ENCODE results near the gene COQ3.
A peak's percentile ranks its signal among the peaks of the same experiment; 100 is the strongest.

Gene COQ3

GRCh38 chr6:99333068-99333467, 60.9 kb downstream of the COQ3 start:
- H3K14ac ChIP-seq (ENCODE audit: low read length): no peak overlapping the region
- no CpG with 5 or more reads among the region's 6 CpGs for WGBS (ENCODE audit: extremely low coverage, insufficient coverage, insufficient read length)
- H3K23ac ChIP-seq (ENCODE audit: low read length): no peak overlapping the region
- H2BK12ac ChIP-seq (ENCODE audit: low read length): no peak overlapping the region
- H3K4me2 ChIP-seq (ENCODE audit: low read length): no peak overlapping the region
- H4K8ac ChIP-seq (ENCODE audit: low read depth, low read length): no peak overlapping the region
- no peak overlapping the region for H3K4ac ChIP-seq (ENCODE audit: low read depth, low read length)
- no peaks in the 10 kb centered on the region for H3K36me3 ChIP-seq (ENCODE audit: control insufficient read depth in 1 of 2, insufficient read depth in 2 of 2, low read length in 2 of 2)
- no peak overlapping the region for H4K12ac ChIP-seq (ENCODE audit: low read depth, low read length)
- H3K27ac ChIP-seq (ENCODE audit: low read depth, low read length): no peak overlapping the region
- no peak overlapping the region for H2BK5ac ChIP-seq (ENCODE audit: low read depth, low read length, poor library complexity)
- no peak overlapping the region for H2BK120ac ChIP-seq (ENCODE audit: insufficient read depth, low read length, poor library complexity)
- no peaks in the 10 kb centered on the region for H3K9me3 ChIP-seq (ENCODE audit: insufficient read depth, low read depth, low read length)
- H3K27me3 ChIP-seq (ENCODE audit: insufficient read depth, low read length): no peaks in the 10 kb centered on the region
- no peaks in the 10 kb centered on the region for H3K79me1 ChIP-seq (ENCODE audit: low read length)
- H3K18ac ChIP-seq (ENCODE audit: low read length): no peak overlapping the region
- H4K91ac ChIP-seq (ENCODE audit: low read depth, low read length): no peak overlapping the region
- H3K4me3 ChIP-seq (ENCODE audit: low read depth, low read length): no peak overlapping the region
- H3K4me1 ChIP-seq (ENCODE audit: control insufficient read depth in 1 of 2, insufficient read depth in 2 of 2, low read length in 2 of 2): no peaks in the 10 kb centered on the region
- H3K79me2 ChIP-seq (ENCODE audit: control insufficient read depth, insufficient read depth, low read length, poor library complexity): no peaks in the 10 kb centered on the region
- no peak overlapping the region for H2AK5ac ChIP-seq (ENCODE audit: low read length)
- no peak overlapping the region for H3K9ac ChIP-seq (ENCODE audit: low read length)
- H2AFZ ChIP-seq (ENCODE audit: insufficient read depth, low read length, poor library complexity): no peak overlapping the region
- DNase-seq: no peak

GRCh38 chr6:99331531-99331930, 62.5 kb downstream of the COQ3 start:
- no peak overlapping the region for H3K4ac ChIP-seq (ENCODE audit: low read depth, low read length)
- H2BK12ac ChIP-seq (ENCODE audit: low read length): no peak overlapping the region
- H4K91ac ChIP-seq (ENCODE audit: low read depth, low read length): no peak overlapping the region
- no peaks in the 10 kb centered on the region for H3K27me3 ChIP-seq (ENCODE audit: insufficient read depth, low read length)
- no peak overlapping the region for H4K12ac ChIP-seq (ENCODE audit: low read depth, low read length)
- no CpG with 5 or more reads among the region's 3 CpGs for WGBS (ENCODE audit: extremely low coverage, insufficient coverage, insufficient read length)
- no peak overlapping the region for H3K23ac ChIP-seq (ENCODE audit: low read length)
- H3K79me1 ChIP-seq (ENCODE audit: low read length): no peaks in the 10 kb centered on the region
- H2BK120ac ChIP-seq (ENCODE audit: insufficient read depth, low read length, poor library complexity): no peak overlapping the region
- no peak overlapping the region for H3K4me3 ChIP-seq (ENCODE audit: low read depth, low read length)
- no peak overlapping the region for H3K14ac ChIP-seq (ENCODE audit: low read length)
- DNase-seq: no peak
- no peak overlapping the region for H3K9ac ChIP-seq (ENCODE audit: low read length)
- no peak overlapping the region for H2AFZ ChIP-seq (ENCODE audit: insufficient read depth, low read length, poor library complexity)
- H3K79me2 ChIP-seq (ENCODE audit: control insufficient read depth, insufficient read depth, low read length, poor library complexity): no peaks in the 10 kb centered on the region
- no peaks in the 10 kb centered on the region for H3K9me3 ChIP-seq (ENCODE audit: insufficient read depth, low read depth, low read length)
- no peaks in the 10 kb centered on the region for H3K36me3 ChIP-seq (ENCODE audit: control insufficient read depth in 1 of 2, insufficient read depth in 2 of 2, low read length in 2 of 2)
- no peak overlapping the region for H4K8ac ChIP-seq (ENCODE audit: low read depth, low read length)
- H3K27ac ChIP-seq (ENCODE audit: low read depth, low read length): no peak overlapping the region
- H3K4me1 ChIP-seq (ENCODE audit: control insufficient read depth in 1 of 2, insufficient read depth in 2 of 2, low read length in 2 of 2): no peaks in the 10 kb centered on the region
- H3K4me2 ChIP-seq (ENCODE audit: low read length): no peak overlapping the region
- no peak overlapping the region for H2AK5ac ChIP-seq (ENCODE audit: low read length)
- H3K18ac ChIP-seq (ENCODE audit: low read length): no peak overlapping the region
- H2BK5ac ChIP-seq (ENCODE audit: low read depth, low read length, poor library complexity): no peak overlapping the region

- no peak overlapping the region for H3K4ac ChIP-seq (ENCODE audit: low read depth, low read length)
- no peak overlapping the region for H3K4me3 ChIP-seq (ENCODE audit: low read depth, low read length)
- no peak overlapping the region for H4K91ac ChIP-seq (ENCODE audit: low read depth, low read length)
- no peaks in the 10 kb centered on the region for H3K79me2 ChIP-seq (ENCODE audit: control insufficient read depth, insufficient read depth, low read length, poor library complexity)
- no CpG with 5 or more reads among the region's 2 CpGs for WGBS (ENCODE audit: extremely low coverage, insufficient coverage, insufficient read length)
- H2AFZ ChIP-seq (ENCODE audit: insufficient read depth, low read length, poor library complexity): no peak overlapping the region
- H2BK120ac ChIP-seq (ENCODE audit: insufficient read depth, low read length, poor library complexity): no peak overlapping the region
- no peak overlapping the region for H3K9ac ChIP-seq (ENCODE audit: low read length)
- H3K79me1 ChIP-seq (ENCODE audit: low read length): no peaks in the 10 kb centered on the region
- no peak overlapping the region for H3K23ac ChIP-seq (ENCODE audit: low read length)
- H3K36me3 ChIP-seq (ENCODE audit: control insufficient read depth in 1 of 2, insufficient read depth in 2 of 2, low read length in 2 of 2): no peaks in the 10 kb centered on the region
- no peak overlapping the region for H2BK5ac ChIP-seq (ENCODE audit: low read depth, low read length, poor library complexity)
- no peak overlapping the region for H2BK12ac ChIP-seq (ENCODE audit: low read length)
- H3K4me1 ChIP-seq (ENCODE audit: control insufficient read depth in 1 of 2, insufficient read depth in 2 of 2, low read length in 2 of 2): no peaks in the 10 kb centered on the region
- no peak overlapping the region for H4K12ac ChIP-seq (ENCODE audit: low read depth, low read length)
- H3K27ac ChIP-seq (ENCODE audit: low read depth, low read length): no peak overlapping the region
- H3K9me3 ChIP-seq (ENCODE audit: insufficient read depth, low read depth, low read length): no peaks in the 10 kb centered on the region
- H4K8ac ChIP-seq (ENCODE audit: low read depth, low read length): no peak overlapping the region
- no peaks in the 10 kb centered on the region for H3K27me3 ChIP-seq (ENCODE audit: insufficient read depth, low read length)
- no peak overlapping the region for H3K18ac ChIP-seq (ENCODE audit: low read length)
- no peak overlapping the region for H2AK5ac ChIP-seq (ENCODE audit: low read length)
- H3K14ac ChIP-seq (ENCODE audit: low read length): no peak overlapping the region
- H3K4me2 ChIP-seq (ENCODE audit: low read length): no peak overlapping the region
- peak; percentile 41 to 81 for DNase-seq
Measured at GRCh38 chr6:99330159-99330558, 63.8 kb downstream of the COQ3 start.

GRCh38 chr6:99324996-99325395, 69.0 kb downstream of the COQ3 start:
- H3K79me1 ChIP-seq (ENCODE audit: low read length): no peaks in the 10 kb centered on the region
- H3K18ac ChIP-seq (ENCODE audit: low read length): no peak overlapping the region
- H3K9ac ChIP-seq (ENCODE audit: low read length): no peak overlapping the region
- no peak overlapping the region for H4K8ac ChIP-seq (ENCODE audit: low read depth, low read length)
- no peaks in the 10 kb centered on the region for H3K36me3 ChIP-seq (ENCODE audit: control insufficient read depth in 1 of 2, insufficient read depth in 2 of 2, low read length in 2 of 2)
- H2AFZ ChIP-seq (ENCODE audit: insufficient read depth, low read length, poor library complexity): no peak overlapping the region
- no peak overlapping the region for H2AK5ac ChIP-seq (ENCODE audit: low read length)
- no peak overlapping the region for H2BK120ac ChIP-seq (ENCODE audit: insufficient read depth, low read length, poor library complexity)
- H3K23ac ChIP-seq (ENCODE audit: low read length): no peak overlapping the region
- H3K14ac ChIP-seq (ENCODE audit: low read length): no peak overlapping the region
- no peak overlapping the region for H2BK12ac ChIP-seq (ENCODE audit: low read length)
- H3K4ac ChIP-seq (ENCODE audit: low read depth, low read length): no peak overlapping the region
- no peak overlapping the region for H4K12ac ChIP-seq (ENCODE audit: low read depth, low read length)
- no peak overlapping the region for H4K91ac ChIP-seq (ENCODE audit: low read depth, low read length)
- no peak overlapping the region for H3K4me2 ChIP-seq (ENCODE audit: low read length)
- no peaks in the 10 kb centered on the region for H3K9me3 ChIP-seq (ENCODE audit: insufficient read depth, low read depth, low read length)
- DNase-seq: no peak
- no peak overlapping the region for H2BK5ac ChIP-seq (ENCODE audit: low read depth, low read length, poor library complexity)
- H3K4me1 ChIP-seq (ENCODE audit: control insufficient read depth in 1 of 2, insufficient read depth in 2 of 2, low read length in 2 of 2): no peaks in the 10 kb centered on the region
- H3K27me3 ChIP-seq (ENCODE audit: insufficient read depth, low read length): no peaks in the 10 kb centered on the region
- no peaks in the 10 kb centered on the region for H3K79me2 ChIP-seq (ENCODE audit: control insufficient read depth, insufficient read depth, low read length, poor library complexity)
- no peak overlapping the region for H3K27ac ChIP-seq (ENCODE audit: low read depth, low read length)
- H3K4me3 ChIP-seq (ENCODE audit: low read depth, low read length): no peak overlapping the region
